ENCODE measurements around the gene CAMK2N1.

- no peak for TF ChIP-seq CSDC2 (CRISPR knock-in tag; IDR thresholded peaks at IDR 0.05)
- TF ChIP-seq ESRRG (CRISPR knock-in tag; IDR thresholded peaks at IDR 0.05): no peak
- TF ChIP-seq GLIS3 (CRISPR knock-in tag; IDR thresholded peaks at IDR 0.05): no peak
- no peak for TF ChIP-seq ZFP3 (CRISPR knock-in tag; IDR thresholded peaks at IDR 0.05)
- no peak for TF ChIP-seq PPARA (CRISPR knock-in tag; IDR thresholded peaks at IDR 0.05; ENCODE audit: borderline replicate concordance)
- TF ChIP-seq, protein P1, sequence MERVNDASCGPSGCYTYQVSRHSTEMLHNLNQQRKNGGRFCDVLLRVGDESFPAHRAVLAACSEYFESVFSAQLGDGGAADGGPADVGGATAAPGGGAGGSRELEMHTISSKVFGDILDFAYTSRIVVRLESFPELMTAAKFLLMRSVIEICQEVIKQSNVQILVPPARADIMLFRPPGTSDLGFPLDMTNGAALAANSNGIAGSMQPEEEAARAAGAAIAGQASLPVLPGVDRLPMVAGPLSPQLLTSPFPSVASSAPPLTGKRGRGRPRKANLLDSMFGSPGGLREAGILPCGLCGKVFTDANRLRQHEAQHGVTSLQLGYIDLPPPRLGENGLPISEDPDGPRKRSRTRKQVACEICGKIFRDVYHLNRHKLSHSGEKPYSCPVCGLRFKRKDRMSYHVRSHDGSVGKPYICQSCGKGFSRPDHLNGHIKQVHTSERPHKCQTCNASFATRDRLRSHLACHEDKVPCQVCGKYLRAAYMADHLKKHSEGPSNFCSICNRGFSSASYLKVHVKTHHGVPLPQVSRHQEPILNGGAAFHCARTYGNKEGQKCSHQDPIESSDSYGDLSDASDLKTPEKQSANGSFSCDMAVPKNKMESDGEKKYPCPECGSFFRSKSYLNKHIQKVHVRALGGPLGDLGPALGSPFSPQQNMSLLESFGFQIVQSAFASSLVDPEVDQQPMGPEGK (CRISPR knock-in tag; IDR thresholded peaks at IDR 0.05; ENCODE audit: borderline replicate concordance): no peak
Observed at GRCh38 chr1:20445956-20446355, 40.1 kb downstream of the CAMK2N1 start.

All from SK-N-SH treated with all-trans-retinoic acid at 6 μM for 48 hours (cell line).